Body of pancreas (tissue), 4 donors: ENCODE results near the gene FCHSD2.

Experiments
- POLR2A ChIP-seq, 3 donors: fragments of 450-650 bp; IDR thresholded peaks; one replicate each; pipeline ENCODE4 v1.6.1; 2016; ENCODE audit warnings: antibody characterized with exemption in 3 of 3, mild to moderate bottlenecking in 2 of 3
- TF ChIP-seq, protein P1 (sequence below), 7 experiments: fragments of 450-650 bp in 4 of 7; fragments of 200-600 bp in 3 of 7; sonication (generic) in 3 of 7; IDR thresholded peaks; one replicate each; pipeline ENCODE4 v1.5.1; 2016 to 2019; ENCODE audit warnings: antibody characterized with exemption in 7 of 7

GRCh38 chr11:73012121-73012863, 129.8 kb downstream of the FCHSD2 start:
- TF ChIP-seq, protein P1, sequence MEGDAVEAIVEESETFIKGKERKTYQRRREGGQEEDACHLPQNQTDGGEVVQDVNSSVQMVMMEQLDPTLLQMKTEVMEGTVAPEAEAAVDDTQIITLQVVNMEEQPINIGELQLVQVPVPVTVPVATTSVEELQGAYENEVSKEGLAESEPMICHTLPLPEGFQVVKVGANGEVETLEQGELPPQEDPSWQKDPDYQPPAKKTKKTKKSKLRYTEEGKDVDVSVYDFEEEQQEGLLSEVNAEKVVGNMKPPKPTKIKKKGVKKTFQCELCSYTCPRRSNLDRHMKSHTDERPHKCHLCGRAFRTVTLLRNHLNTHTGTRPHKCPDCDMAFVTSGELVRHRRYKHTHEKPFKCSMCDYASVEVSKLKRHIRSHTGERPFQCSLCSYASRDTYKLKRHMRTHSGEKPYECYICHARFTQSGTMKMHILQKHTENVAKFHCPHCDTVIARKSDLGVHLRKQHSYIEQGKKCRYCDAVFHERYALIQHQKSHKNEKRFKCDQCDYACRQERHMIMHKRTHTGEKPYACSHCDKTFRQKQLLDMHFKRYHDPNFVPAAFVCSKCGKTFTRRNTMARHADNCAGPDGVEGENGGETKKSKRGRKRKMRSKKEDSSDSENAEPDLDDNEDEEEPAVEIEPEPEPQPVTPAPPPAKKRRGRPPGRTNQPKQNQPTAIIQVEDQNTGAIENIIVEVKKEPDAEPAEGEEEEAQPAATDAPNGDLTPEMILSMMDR (IDR thresholded peaks at IDR 0.05), result no peak
- no peak for TF ChIP-seq POLR2A (IDR thresholded peaks at IDR 0.05)
